ENCODE results near the gene FAT1.

FAT1 gene

GRCh38 chr4:186700746-186701145, 22.9 kb downstream of the FAT1 start:
- no peak for DNase-seq (ENCODE audit: low read depth, low spot score)

- no peak for DNase-seq (ENCODE audit: low read depth, low spot score)
These were observed 23.7 kb downstream of the FAT1 start for GRCh38 chr4:186699881-186700397.

DNA sequence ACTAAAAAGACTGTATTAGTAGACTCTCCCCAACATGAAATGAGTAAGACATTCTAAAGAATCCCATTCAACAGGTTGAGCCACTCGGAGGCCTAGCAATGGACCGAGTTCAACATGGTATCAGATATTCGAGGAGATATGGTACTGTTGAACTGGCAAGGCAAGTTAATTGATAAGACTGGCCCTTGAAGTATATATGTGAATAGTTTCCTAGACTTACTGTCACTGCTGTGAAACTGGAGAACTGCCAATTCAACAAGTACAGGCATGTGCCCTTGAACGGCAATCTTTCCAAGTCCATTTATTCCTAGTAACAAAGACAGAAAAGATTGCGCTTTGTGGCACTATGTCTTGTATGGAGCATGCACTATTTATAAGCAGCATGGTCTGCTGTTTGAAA, 24.4 kb downstream of the FAT1 start:
- DNase-seq (ENCODE audit: low read depth, low spot score), result no peak

DNA sequence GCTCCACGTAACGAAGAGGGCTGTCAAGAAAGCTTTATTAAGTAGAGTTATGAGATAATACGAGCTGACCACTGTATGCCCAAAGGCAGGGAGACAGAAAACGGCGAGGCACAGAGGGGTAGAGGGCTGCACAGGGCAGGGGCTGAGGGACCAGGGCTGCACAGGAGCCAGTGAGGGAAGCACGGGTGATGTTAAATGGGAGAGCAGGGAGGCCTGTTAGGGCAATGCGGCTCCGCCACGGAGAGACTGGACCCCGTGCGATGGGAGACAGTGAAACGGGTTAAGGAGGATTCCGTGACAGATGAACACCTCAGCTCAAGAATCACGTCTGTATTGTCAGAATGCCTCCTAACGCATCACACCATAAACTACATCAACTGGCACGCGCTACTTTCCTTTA, 25.1 kb downstream of the FAT1 start:
- no peak for DNase-seq (ENCODE audit: low read depth, low spot score)

DNA sequence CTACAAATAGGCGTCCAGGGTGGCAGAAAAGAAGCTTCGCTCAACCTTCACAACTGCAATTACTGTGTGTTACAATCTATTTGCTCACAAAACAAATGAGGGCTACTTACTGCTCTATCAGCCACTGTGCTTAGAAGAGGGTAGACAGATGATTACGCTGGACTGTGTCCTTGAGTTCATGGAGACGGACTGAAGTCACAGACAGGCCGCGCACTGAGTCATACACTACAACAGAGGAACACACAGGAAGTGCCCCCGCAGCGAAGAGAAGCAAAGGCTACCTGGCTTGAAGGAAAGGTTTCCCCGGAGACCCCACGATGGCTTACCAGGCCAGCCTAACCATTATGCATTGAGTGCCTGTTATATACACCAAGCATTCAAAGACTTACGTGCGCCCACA, 25.6 kb downstream of the FAT1 start:
- DNase-seq (ENCODE audit: low read depth, low spot score), result no peak

DNA sequence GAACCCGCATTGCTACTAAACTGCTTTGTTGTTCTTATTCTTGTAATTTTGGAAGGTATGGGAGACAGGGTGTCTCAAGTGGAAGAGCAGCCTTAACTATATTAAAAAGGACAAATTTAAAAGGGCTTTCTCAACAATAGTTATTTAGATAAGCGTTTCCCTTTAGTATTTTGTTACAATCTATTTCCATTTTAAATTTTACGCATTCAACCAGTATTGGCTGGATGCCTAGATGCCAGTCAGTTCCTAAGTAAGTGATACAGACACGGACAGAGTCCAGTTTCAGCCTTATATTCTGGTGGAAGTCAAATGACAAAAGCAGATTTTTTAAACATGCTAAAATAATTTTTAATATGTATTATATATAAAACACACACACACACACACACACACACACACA, 28.3 kb downstream of the FAT1 start:
- no peak for DNase-seq (ENCODE audit: low read depth, low spot score)

GRCh38 chr4:186693894-186694293, 29.8 kb downstream of the FAT1 start:
- no peak for DNase-seq (ENCODE audit: low read depth, low spot score)

DNA sequence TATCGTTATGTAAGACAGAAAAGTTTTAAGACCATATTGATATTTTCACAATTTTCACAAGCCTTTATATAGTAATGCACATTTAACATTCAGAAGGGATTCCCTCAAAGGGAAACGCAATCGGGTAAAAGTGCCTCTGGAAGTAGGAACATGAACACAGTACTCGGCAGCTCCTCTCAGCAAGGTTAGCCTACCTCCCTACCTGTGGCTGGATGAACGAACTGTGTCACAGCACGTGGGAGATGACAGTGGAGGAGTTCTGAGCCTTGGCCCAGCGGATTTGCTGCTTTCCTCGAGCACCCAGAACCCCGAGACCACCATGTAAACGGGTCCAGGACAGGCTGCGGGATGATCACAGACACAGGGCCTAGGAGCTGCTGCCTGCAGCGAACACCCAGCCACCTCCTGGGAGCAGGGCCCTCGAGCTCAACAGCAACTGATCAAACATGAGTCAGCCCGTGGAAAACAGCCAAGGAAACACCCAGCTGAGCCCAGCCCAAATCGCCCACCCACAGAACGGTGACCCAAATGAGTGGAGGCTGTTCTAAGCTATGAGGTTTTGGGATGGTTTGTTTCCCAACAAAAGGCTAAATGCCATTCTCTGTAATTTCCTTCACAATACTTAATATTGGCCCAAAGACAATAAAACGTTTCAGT, 30.4 kb downstream of the FAT1 start:
- DNase-seq (ENCODE audit: low read depth, low spot score), result peak; percentile 60

GRCh38 chr4:186691396-186691795, 32.3 kb downstream of the FAT1 start:
- DNase-seq (ENCODE audit: low read depth, low spot score), result no peak

DNA sequence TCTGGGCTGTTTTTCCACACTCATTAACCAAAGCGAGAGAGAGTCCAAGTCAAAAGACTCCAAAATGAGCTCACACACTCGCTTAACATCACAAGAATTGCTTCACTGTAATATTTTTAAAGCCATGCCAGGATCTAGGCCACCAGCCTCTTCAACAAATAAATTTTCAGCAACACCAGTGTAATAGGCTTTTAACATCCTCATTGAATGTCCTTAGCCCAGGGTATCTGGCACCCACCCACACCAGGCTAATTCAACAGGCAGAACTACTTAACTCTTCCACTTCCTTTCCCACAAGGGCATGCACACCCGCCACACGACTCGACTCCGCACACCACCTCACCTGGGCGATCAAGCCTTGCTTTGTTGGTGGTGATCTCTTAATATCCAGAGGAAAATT, 34.2 kb downstream of the FAT1 start:
- no peak for DNase-seq (ENCODE audit: low read depth, low spot score)

DNA sequence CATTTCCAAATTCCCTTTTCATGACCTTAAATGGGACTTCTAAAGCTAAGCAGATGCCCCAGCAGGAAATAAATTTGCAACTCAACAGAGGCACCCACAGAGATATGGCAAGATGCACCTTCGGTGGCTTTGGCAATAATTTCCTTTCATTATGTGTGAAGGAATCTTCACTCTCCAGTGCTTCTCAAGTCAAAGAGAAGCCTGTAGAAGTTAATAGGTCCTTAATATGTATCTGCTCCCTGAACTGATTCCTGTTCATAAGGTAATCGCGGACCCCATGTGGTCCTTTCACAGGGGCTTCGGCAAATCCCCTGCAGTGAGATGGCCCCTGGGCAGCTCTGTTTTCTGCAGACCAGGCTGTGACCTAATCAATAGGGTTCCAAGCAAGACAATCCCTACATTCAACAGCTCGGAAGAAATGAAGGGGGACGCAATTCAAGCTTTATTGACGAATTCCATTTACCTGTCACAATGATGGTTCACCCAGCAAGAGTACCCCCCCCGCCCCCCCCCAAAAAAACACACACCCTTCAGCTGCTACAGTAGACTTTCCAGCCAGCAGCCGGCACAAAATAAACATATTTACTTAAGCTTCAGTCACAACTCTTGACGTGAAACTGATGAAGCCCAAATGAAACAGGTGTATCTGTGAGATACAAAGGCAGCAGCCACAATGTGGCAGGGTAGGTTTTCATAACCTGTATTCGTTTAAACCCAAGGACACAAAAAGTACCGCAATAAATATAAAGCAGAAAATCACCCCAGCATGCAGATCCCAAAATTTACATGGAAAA, 35.3 kb downstream of the FAT1 start:
- no peak for DNase-seq (ENCODE audit: low read depth, low spot score)

DNA sequence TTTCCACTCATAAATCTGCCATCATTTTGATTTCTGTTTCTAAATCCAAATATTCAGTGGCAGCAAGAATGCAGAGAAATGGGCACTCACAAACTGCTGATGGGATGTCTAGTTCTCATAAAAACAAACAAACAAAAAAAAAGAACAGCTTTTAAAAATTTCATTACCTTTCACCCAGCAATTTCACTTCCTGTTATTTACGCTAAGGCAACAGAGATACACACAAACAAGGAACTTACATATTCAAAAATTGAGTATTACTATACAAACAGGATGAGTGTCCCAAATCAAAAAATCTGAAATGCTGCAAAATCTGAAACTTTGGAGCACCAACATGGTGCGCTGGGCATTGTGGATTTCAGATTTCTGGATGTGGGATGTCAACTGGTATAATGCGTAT, 36.4 kb downstream of the FAT1 start:
- DNase-seq (ENCODE audit: low read depth, low spot score), result no peak

DNA sequence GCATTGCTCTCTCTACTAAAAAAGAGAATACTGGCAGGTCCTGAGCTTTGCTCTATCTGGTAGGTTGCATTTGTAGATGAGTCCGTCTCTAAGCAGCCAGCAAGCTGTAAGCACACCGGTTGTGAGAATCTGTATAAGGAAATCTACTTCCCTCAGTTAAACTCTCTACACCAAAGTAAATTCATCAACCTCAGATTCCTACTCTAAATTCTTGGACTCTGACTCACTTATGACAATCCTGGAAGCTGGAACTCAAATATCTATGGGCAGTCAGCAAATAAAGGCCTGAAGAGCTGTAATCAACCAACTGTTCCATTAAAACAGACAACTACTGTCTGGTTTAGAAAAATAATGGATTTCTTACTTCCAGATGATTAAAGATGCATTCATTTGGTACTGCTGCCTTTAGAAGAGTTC, 37.9 kb downstream of the FAT1 start:
- no peak for DNase-seq (ENCODE audit: low read depth, low spot score)

DNA sequence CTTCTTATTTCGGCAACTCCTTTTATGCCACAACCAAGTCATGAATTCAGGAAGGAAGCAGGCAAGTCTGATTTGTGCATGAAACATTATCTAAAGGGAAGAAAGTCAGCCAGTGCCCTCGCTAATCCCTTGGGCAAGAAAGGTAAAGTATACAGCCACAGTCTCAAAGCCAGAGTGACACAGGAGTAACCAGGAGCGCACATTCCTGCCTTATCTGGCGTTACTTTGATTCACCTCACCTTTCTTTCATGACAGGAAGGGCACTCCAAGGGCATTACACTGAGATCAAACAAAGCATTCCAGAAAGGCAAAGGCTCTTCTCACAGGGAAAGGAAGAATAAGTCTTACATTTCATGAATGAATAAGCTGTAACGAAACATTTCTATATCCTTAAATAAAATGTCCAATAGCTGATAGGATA, 38.8 kb downstream of the FAT1 start:
- no peak for DNase-seq (ENCODE audit: low read depth, low spot score)

- DNase-seq (ENCODE audit: low read depth, low spot score), result no peak
These were observed 39.4 kb downstream of the FAT1 start for GRCh38 chr4:186684220-186684619.

DNA sequence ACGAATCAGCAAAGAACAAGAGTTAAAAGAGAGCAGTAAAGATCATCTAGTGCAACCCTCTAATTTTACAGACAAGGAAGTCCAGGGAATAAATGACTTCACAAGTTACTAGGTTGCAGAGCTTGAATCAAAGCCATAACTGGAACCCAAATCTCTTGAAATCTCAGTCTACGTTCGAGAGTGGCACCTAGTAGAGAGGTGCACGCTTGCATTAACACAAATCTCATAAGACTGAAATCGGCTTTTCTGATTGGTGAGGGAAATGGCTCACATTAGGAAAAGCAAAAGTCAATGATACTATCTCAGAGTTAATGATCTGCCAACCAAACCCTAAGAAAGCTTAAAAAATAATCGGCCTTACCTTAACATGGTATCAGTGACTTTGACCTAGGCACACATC, 43.0 kb downstream of the FAT1 start:
- DNase-seq (ENCODE audit: low read depth, low spot score), result no peak

GRCh38 chr4:186676531-186677161, 47.0 kb downstream of the FAT1 start:
- DNase-seq (ENCODE audit: low read depth, low spot score), result no peak

DNA sequence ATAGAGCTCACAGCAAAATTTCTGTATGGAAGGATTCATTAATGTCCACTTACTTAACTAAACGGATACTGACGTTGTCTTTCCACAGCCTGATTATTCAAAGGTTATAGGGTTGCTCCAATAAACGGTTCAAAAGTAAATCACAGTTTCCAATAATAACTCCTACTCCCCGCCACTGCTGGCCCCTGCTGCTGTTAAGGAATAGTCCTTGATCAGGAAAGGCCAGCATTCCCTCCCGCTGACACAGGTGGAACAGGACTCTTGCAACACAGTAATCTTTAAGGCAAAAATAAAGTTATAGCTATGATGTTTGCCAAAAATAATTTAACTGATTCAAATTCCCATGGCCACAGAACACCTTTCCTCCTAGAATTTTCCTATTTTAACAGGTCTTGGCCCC, 53.9 kb downstream of the FAT1 start:
- DNase-seq (ENCODE audit: low read depth, low spot score), result no peak

- DNase-seq (ENCODE audit: low read depth, low spot score), result no peak
These were observed 54.4 kb downstream of the FAT1 start for GRCh38 chr4:186669159-186669731.

DNA sequence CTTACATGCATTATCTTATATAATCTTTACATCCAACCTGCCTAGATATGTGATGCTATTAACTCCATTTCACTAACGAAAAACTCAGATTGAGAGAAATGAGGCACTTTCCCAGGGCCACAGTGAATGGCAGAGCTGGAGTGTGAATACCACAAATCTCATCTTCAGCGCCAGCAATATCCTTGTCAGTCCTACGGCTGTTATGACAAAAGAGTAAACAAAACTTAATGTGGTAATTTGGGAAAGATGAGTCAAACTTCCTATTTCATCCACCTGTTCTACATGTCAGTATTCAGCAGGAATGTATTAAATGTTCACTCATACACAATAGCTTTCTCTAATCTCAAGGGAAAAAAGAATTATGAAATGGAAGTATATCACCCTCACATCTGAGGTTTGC, 56.9 kb downstream of the FAT1 start:
- DNase-seq (ENCODE audit: low read depth, low spot score), result no peak

- DNase-seq (ENCODE audit: low read depth, low spot score), result no peak
These were observed 57.4 kb downstream of the FAT1 start for GRCh38 chr4:186666252-186666651.

DNA sequence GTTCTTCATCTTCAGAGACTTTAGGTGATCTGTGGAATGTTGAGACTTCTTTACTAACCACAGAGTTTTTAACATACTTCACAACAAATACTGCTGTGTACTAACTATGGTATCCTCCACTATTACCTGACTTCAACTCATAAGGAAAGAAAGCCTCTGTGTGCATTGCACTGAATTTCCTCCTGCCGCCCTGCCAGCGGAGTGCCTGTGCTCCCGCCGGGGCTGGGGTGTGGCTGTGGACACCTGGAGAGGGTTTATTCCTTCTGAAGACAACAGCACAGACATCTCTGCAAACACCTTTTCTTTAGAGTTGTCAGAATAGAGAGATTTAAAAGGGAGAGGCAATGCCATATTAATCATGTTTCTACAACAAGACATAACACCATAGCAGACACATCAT, 63.3 kb downstream of the FAT1 start:
- no peak for DNase-seq (ENCODE audit: low read depth, low spot score)

All from brain pericyte (primary cell).